ENCODE measurements around the gene CAVIN2. TPM values are rescaled to one million over a fixed set of nuclear protein-coding genes. Genes with fewer than 3 reads are reported as not detected.

The CAVIN2 gene
- total RNA-seq, 1 donor from 2014 or later, result not detected

- intact Hi-C loops (cut with micrococcal nuclease), result no loop called here
These were observed 6.7 kb downstream of the CAVIN2 start for GRCh38 chr2:191839918-191840804.

DNA sequence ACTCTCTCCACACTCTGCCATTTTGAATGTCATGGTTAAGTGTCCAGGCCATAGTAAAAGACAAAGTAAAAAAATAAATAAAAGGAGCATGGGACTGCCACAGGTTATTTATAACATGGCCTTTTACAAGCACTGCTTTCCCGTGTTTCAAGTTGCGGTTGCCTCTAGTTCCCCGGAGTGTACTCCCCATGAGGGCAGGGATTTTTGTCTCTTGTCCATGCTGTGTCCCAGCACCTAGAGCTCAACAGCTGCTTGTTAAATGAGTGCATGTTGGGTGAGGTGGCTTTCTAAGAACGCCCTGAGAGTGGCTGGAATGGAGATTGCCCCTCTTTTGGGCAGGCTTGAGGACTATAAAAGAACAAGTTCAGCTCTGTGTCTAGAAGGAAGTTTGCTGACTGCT lies 8.4 kb downstream of the CAVIN2 start:
- intact Hi-C loops (cut with micrococcal nuclease), result no loop called here

- intact Hi-C loops (cut with micrococcal nuclease), result no loop called here
These were observed 9.8 kb downstream of the CAVIN2 start for GRCh38 chr2:191836853-191837769.

DNA sequence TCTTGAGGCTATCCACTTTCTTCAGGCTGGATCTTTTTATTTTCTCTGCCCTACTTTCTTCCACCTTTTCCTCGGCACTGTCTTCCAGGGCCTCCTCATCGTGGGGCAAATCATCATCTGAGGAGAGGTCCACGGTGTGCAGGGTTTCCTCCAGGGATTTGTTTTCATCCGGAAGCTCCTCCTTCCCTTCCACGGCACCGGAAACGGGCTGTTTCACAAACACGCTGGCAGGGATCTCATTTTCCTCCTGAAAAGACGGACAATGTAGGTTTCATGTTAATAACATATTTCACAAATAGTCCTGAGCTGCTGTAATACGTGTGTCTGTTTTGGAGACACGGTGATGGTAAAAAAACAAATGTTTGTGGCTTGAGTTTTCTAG lies 10.4 kb downstream of the CAVIN2 start:
- intact Hi-C loops (cut with micrococcal nuclease), result no loop called here

DNA sequence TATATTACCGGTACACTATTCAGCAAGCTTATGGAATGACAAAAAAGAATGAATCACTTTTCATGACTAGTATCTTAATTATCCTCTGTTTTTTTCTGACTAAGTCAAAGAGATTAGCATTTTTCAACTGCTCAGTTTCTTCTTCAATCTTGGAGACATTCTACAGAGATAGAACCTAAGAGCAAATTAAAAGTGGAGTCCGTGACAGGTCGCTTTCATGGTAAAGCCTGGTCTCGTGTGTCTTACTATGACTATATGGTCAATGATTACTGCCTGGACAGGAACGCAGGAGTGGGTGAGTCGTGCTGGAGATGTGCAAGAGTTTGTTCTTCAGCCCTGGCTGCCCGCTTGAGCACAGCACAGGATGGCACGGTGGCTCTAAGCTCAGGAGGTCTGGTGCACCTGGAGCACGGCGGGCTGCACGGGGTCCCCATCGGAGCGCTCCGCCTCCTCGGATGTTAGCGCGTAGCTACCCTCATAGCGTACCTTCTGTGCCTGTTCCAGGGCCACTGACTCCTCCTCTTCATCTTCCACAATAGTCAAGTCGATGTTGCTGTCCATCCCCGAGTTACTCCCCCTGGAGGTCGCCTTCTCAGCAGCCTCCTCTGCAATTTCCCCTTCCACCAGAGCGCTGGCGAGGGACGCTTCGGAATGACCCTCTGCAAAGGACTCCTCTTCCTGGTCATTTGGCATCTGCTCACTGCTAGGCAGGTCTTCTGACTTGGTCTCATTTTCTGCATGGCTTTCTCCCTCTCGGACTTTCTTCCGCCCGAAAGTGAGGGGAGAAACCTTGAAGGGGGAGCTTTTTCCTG lies 11.1 kb downstream of the CAVIN2 start:
- intact Hi-C loops (cut with micrococcal nuclease), result no loop called here

- intact Hi-C loops (cut with micrococcal nuclease), result no loop called here
These were observed 11.8 kb downstream of the CAVIN2 start for GRCh38 chr2:191835100-191835499.

GRCh38 chr2:191833356-191833755 lies 13.5 kb downstream of the CAVIN2 start:
- intact Hi-C loops (cut with micrococcal nuclease), result no loop called here

GRCh38 chr2:191832668-191833067 lies 14.2 kb downstream of the CAVIN2 start:
- intact Hi-C loops (cut with micrococcal nuclease), result no loop called here

GRCh38 chr2:191831410-191831994 lies 15.4 kb downstream of the CAVIN2 start:
- intact Hi-C loops (cut with micrococcal nuclease), result no loop called here

DNA sequence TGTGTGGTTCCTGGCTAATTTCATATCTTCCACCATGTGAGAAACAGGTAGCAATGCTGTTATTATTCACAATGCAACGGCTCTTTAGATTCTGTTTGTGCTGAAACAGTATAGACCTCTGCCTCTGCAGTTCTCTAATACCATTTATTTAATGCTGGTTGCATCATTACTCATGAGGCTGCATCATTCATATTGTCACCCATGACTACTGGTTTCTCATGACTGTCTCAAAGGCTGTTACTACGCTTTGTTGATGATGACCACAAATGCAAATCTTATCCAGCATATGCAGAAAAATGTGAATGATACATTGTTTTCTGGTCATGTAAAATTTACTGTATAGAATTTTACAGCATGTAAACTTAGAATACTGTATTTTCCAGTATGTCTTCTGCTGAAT lies 22.5 kb downstream of the CAVIN2 start:
- intact Hi-C loops (cut with micrococcal nuclease), result no loop called here

DNA sequence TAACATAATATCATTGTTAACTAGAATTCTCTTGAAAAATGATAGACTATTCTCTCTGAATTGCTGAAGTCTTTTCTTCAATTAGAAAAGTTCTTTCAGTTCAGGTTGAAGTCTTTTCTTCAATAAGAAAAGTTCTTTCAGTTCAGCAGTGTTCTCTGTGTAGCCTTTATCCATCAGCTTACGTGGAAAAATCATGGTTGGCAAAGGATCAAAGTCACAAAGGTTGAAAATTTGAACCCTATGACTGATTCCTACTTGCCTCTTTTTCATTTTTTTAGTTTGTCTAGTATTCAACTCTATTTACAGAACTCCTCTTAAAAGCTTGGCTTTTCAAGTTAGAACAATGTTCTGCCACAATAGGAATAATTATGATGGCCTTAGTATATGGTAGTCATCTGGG lies 25.8 kb downstream of the CAVIN2 start:
- intact Hi-C loops (cut with micrococcal nuclease), result no loop called here

DNA sequence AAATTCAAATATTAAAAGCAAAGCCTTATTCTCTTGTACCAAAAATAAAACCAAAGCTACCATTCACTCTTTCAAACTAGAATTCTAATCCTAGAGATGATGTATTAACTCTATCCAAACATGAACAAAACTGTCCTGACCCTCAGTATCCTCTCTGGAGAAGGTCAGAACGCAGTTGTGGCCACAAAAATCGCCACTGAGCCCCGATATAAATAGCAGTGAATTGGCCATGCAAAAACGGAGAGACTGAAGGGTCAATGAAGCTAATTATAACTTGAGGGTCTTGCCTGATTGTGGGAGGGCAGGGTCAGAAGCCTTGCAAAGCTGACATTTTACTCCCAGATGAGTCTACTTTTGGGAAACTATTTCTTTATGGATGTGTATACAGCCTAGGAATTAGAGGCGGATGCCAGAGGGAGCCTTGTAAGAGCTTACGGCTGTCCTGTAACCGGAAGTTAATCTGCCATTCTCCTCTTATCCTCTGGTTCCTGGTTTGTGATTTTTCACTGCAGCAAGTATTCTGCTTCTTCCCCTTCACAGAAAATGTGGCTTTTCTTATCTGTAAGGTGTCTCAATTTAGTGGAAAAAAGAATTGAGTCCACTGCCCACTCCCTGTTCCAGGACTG lies 28.1 kb downstream of the CAVIN2 start:
- intact Hi-C loops (cut with micrococcal nuclease), result no loop called here

GRCh38 chr2:191818133-191818532 lies 28.8 kb downstream of the CAVIN2 start:
- intact Hi-C loops (cut with micrococcal nuclease), result no loop called here

DNA sequence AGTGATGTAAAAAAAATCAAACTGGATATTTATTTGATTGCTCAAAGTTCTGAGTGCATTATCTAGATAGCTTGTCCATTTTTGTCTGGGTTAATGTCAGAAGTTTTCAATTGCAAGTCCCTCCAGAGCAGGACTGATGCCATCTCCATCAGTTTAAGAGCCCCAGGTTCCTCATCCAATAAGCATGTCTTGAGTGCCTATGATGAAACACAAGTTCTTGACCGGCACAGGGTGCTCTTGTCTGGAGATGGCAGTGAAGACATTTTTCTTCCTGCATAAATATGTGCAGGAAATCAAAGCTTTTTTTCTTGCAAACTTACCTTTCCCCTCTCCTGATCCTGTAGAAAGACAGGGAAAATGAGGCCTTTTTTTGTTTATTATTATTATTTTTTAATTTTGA lies 31.9 kb downstream of the CAVIN2 start:
- intact Hi-C loops (cut with micrococcal nuclease), result no loop called here

DNA sequence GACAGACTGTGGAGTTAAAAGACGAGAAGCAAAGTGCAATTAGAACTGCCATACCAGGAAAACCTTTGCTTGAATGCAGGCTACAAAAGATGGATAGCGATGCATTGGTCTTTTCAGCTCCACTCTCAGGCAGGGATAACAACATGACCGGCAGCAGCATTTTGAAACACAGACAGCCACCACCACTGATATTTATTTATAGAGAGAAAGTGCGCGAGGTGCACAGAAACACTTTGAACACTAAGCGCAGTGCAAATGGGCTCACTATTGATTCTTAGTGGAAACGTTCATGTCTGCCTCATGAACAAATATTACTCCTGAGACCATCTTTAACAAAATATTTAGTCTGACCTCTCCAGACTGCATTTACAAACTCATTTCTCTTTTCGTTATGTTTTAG lies 32.9 kb downstream of the CAVIN2 start:
- intact Hi-C loops (cut with micrococcal nuclease), result loop anchor here (5.0 kb wide), 1 partner anchor 257 kb away; no protein-coding TSS in a partner anchor

- intact Hi-C loops (cut with micrococcal nuclease), result loop anchor here (1.0 to 5.0 kb wide), 2 partner anchors 255 to 350 kb away; no protein-coding TSS in a partner anchor
These were observed 34.9 kb downstream of the CAVIN2 start for GRCh38 chr2:191811807-191812602.

DNA sequence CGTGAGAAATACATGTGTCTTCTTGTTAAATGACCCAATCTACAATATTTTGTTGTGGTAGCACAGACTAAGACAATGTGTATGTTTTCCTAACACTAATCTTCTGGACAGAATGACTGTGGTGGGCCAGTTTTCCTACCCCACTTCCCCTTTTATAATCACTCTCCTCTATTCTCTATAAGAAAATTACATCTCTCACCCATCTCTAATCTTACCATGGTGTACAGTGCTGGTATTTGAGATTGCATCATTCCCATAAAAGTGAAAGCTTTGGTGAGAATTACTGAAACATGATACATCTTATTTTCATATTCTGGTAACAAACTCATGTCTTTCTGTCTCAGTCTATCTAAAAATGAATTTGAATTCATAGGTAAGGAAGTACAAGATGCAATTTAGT lies 40.5 kb downstream of the CAVIN2 start:
- intact Hi-C loops (cut with micrococcal nuclease), result no loop called here

DNA sequence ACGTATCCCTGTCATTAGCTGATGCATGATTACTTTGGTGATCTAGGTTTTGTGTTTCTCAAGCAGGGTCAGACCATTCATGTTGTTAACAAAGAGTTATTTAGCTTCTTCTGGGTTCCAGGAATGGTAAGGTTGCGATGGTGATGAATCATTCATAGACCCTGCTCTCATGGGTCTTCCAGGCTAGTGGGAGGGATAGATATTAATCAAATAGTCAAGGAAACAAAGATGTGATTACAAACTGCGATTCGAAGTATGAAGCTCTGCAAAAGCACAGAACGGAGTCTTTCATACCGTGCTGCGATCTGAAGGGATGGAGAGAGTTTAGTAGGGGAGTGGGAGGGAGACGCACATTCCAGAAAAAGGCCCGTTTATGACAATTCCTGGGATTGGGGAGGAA lies 42.1 kb downstream of the CAVIN2 start:
- intact Hi-C loops (cut with micrococcal nuclease), result no loop called here

- intact Hi-C loops (cut with micrococcal nuclease), result no loop called here
These were observed 43.9 kb downstream of the CAVIN2 start for GRCh38 chr2:191803007-191803406.

GRCh38 chr2:191802180-191802579 lies 44.7 kb downstream of the CAVIN2 start:
- intact Hi-C loops (cut with micrococcal nuclease), result no loop called here
